ENCODE data around the gene SLC26A8. TPM values are rescaled to one million over a fixed set of nuclear protein-coding genes. Genes with fewer than 3 reads are reported as not detected.
"Not testable (repeated sequence)": the region's sequence is repeated elsewhere in the genome, so short reads cannot be mapped to it uniquely, and the experiment has no call there.

SLC26A8 gene
- total and polyA plus RNA-seq, 3 experiments from 2014 or later = not detected

DNA sequence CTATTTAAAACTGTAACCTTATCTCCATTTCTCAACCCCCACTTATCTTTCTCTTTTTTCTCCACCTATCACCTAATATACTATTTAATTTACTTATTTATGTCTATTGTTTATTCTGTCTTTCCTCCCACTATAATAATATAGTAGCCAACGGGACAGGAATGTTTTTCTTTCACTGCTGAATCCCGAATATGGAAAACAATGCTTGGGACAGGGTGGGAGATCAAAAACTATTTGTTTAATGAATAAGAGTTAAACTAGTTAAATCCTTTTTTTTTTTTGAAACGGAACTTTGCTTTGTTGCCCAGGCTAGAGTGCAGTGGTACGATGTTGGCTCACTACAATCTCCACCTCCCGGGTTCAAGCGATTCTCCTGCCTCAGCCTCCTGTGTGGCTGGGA, 109.9 kb downstream of the SLC26A8 start:
- Histone ChIP-seq H3K9me3 (ENCODE audit: low read length) (no peaks in the 10 kb centered on the region), H3K27ac (ENCODE audit: low read depth, low read length) (no peak overlapping the region), H3K4me3 (ENCODE audit: low read length) (no peak overlapping the region), H3K27me3 (ENCODE audit: insufficient read depth, low read length, poor library complexity, severe bottlenecking) (no peaks in the 10 kb centered on the region), H3K36me3 (ENCODE audit: insufficient read depth, low read length) (peaks cover 9% of the 10 kb centered on the region), H3K4me1 (ENCODE audit: insufficient read depth, low read length) (peaks cover 20% of the 10 kb centered on the region)
- CTCF ChIA-PET = no interaction called here
- H3K27ac Mint-ChIP-seq = no peak overlapping the region
- H3K4me3 Mint-ChIP-seq = no peak overlapping the region
- no peak for DNase-seq
- H3K36me3 Mint-ChIP-seq = peaks cover 15 to 57% (median 26%) of the 10 kb centered on the region in 3 donors
- H3K4me1 Mint-ChIP-seq = peaks cover 26 to 43% (median 32%) of the 10 kb centered on the region in 3 donors
- peaks cover 0 to 7% (median 5%) of the 10 kb centered on the region in 5 donors for H3K9me3 Mint-ChIP-seq
- H3K27me3 Mint-ChIP-seq = no peaks in the 10 kb centered on the region
- POLR2A ChIA-PET = no interaction called here

DNA sequence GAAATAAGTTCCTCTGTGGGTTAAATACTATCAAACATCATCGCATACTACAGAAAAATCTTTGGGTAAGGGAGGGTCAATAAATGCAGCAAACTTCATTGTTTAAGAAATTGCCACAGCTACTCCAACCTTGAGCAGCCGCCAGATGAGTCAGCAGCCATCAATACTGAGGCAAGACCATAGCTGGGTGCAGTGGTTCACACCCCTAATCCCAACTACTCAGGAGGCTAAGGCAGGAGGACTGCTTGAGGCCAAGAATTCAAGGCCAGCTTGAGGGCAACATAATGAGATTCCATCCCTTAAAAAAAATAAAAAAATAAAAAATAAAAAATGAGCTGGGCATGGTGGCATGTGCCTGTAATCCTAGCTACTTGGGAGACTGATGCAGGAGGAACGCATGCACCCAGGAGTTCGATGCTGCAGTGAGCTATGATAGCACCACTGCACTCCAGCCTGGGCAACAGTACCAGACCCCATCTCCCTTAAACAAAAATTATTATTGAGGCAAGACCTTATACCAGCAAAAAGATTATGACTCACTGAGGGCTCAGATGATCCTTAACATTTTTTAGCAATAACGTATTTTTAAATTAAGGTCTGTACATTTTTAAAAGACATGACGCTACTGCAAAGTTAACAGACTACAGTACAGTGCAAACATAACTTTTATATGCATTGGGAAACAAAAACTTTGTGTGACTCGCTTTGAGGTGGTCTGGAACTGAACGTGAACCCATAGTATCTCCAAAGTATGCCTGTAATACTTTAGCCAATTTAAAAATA, 112.4 kb downstream of the SLC26A8 start:
- Histone ChIP-seq H3K4me1 (ENCODE audit: insufficient read depth, low read length) (no peaks in the 10 kb centered on the region), H3K27ac (ENCODE audit: low read depth, low read length) (no peak overlapping the region), H3K9me3 (ENCODE audit: low read length) (no peaks in the 10 kb centered on the region), H3K27me3 (ENCODE audit: insufficient read depth, low read length, poor library complexity, severe bottlenecking) (no peaks in the 10 kb centered on the region), H3K4me3 (ENCODE audit: low read length) (no peak overlapping the region), H3K36me3 (ENCODE audit: insufficient read depth, low read length) (peaks cover 9% of the 10 kb centered on the region)
- Mint-ChIP-seq H3K27ac (no peak overlapping the region), H3K36me3 (peaks cover 26 to 71% (median 44%) of the 10 kb centered on the region in 3 donors), H3K4me1 (peaks cover 12 to 32% (median 13%) of the 10 kb centered on the region in 3 donors), H3K9me3 (peaks cover 2 to 22% (median 20%) of the 10 kb centered on the region in 5 donors), H3K27me3 (no peaks in the 10 kb centered on the region), H3K4me3 (no peak overlapping the region)
- CTCF ChIA-PET = no interaction called here
- POLR2A ChIA-PET = no interaction called here
- no peak for DNase-seq

GRCh38 chr6:35909571-35909970, 114.9 kb downstream of the SLC26A8 start:
- POLR2A ChIA-PET; H3K4me3 Mint-ChIP-seq; H3K27me3 ChIP-seq (ENCODE audit: insufficient read depth, low read length, poor library complexity, severe bottlenecking); H3K4me3 ChIP-seq (ENCODE audit: low read length); H3K27ac ChIP-seq (ENCODE audit: low read depth, low read length); DNase-seq; H3K27me3 Mint-ChIP-seq; H3K36me3 ChIP-seq (ENCODE audit: insufficient read depth, low read length); CTCF ChIA-PET; H3K9me3 ChIP-seq (ENCODE audit: low read length); H3K4me1 ChIP-seq (ENCODE audit: insufficient read depth, low read length): not testable (repeated sequence)
- peaks cover 21 to 44% (median 22%) of the 10 kb centered on the region in 3 donors for H3K4me1 Mint-ChIP-seq
- H3K27ac Mint-ChIP-seq = peak overlapping the region in 1 of 8 donors; percentile 15
- H3K36me3 Mint-ChIP-seq = peaks cover 26 to 70% (median 44%) of the 10 kb centered on the region in 3 donors
- peaks cover 2 to 22% (median 20%) of the 10 kb centered on the region in 5 donors for H3K9me3 Mint-ChIP-seq

DNA sequence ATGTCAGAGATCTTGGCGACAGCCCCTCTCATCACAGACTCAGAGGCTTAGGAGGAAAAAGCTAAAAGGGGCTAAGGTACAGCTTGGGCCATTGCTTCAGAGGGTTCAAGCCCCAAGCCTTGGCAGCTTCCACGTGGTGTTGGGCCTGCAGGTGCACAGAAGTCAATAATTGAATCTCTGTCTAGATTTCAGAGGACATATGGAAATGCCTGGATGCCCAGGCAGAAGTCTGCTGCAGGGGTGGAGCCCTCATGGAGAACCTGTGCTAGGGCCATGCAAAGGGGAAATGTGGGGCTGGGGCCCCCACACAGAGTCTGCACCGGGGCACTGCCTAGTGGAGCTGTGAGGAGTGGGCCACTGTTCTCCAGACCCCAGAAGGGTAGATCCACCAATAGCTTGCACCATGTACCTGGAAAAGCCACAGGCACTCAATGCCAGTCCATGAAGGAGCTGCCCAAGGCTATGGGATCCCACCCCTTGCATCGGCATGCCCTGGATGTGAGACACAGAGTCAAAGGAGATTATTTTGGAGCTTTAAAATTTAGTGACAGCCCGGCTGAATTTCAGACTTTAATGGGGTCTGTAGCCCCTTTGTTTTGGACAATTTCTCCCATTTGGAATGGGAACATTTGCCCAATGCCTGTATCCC, 115.6 kb downstream of the SLC26A8 start:
- Mint-ChIP-seq H3K4me1 (peaks cover 23 to 44% (median 25%) of the 10 kb centered on the region in 3 donors), H3K9me3 (peaks cover 2 to 22% (median 20%) of the 10 kb centered on the region in 5 donors), H3K36me3 (peaks cover 29 to 68% (median 39%) of the 10 kb centered on the region in 3 donors)
- H3K4me3 ChIP-seq (ENCODE audit: low read length); H3K27me3 ChIP-seq (ENCODE audit: insufficient read depth, low read length, poor library complexity, severe bottlenecking); H3K27ac Mint-ChIP-seq; H3K4me3 Mint-ChIP-seq; H3K4me1 ChIP-seq (ENCODE audit: insufficient read depth, low read length); H3K27me3 Mint-ChIP-seq; H3K36me3 ChIP-seq (ENCODE audit: insufficient read depth, low read length); POLR2A ChIA-PET; H3K27ac ChIP-seq (ENCODE audit: low read depth, low read length); H3K9me3 ChIP-seq (ENCODE audit: low read length); CTCF ChIA-PET: not testable (repeated sequence)
- DNase-seq = peak in 1 of 5 donors; percentile 37

- Histone ChIP-seq H3K36me3 (ENCODE audit: insufficient read depth, low read length) (peaks cover 5% of the 10 kb centered on the region), H3K4me3 (ENCODE audit: low read length) (no peak overlapping the region), H3K27me3 (ENCODE audit: insufficient read depth, low read length, poor library complexity, severe bottlenecking) (no peaks in the 10 kb centered on the region), H3K27ac (ENCODE audit: low read depth, low read length) (no peak overlapping the region), H3K4me1 (ENCODE audit: insufficient read depth, low read length) (no peaks in the 10 kb centered on the region), H3K9me3 (ENCODE audit: low read length) (no peaks in the 10 kb centered on the region)
- ChIA-PET CTCF (no interaction called here), POLR2A (no interaction called here)
- Mint-ChIP-seq H3K27me3 (no peaks in the 10 kb centered on the region), H3K36me3 (peaks cover 29 to 67% (median 39%) of the 10 kb centered on the region in 3 donors), H3K4me3 (no peak overlapping the region), H3K27ac (peak overlapping the region in 2 of 8 donors; percentile 40 to 70), H3K9me3 (peaks cover 2 to 22% (median 20%) of the 10 kb centered on the region in 5 donors), H3K4me1 (peaks cover 23 to 47% (median 25%) of the 10 kb centered on the region in 3 donors)
- no peak for DNase-seq
Observed at GRCh38 chr6:35907750-35908149, 116.7 kb downstream of the SLC26A8 start.

GRCh38 chr6:35906499-35906846, 118.0 kb downstream of the SLC26A8 start:
- Histone ChIP-seq H3K27ac (ENCODE audit: low read depth, low read length) (no peak overlapping the region), H3K4me1 (ENCODE audit: insufficient read depth, low read length) (no peaks in the 10 kb centered on the region), H3K36me3 (ENCODE audit: insufficient read depth, low read length) (no peaks in the 10 kb centered on the region), H3K9me3 (ENCODE audit: low read length) (no peaks in the 10 kb centered on the region), H3K27me3 (ENCODE audit: insufficient read depth, low read length, poor library complexity, severe bottlenecking) (no peaks in the 10 kb centered on the region), H3K4me3 (ENCODE audit: low read length) (no peak overlapping the region)
- peaks cover 2 to 22% (median 20%) of the 10 kb centered on the region in 5 donors for H3K9me3 Mint-ChIP-seq
- ChIA-PET CTCF (no interaction called here), POLR2A (no interaction called here)
- no peak overlapping the region for H3K4me3 Mint-ChIP-seq
- no peaks in the 10 kb centered on the region for H3K27me3 Mint-ChIP-seq
- peaks cover 22 to 46% (median 29%) of the 10 kb centered on the region in 3 donors for H3K4me1 Mint-ChIP-seq
- DNase-seq = no peak
- H3K36me3 Mint-ChIP-seq = peaks cover 21 to 60% (median 34%) of the 10 kb centered on the region in 3 donors
- H3K27ac Mint-ChIP-seq = peak overlapping the region in 1 of 8 donors; percentile 9

GRCh38 chr6:35905841-35906498, 118.5 kb downstream of the SLC26A8 start:
- no peak for DNase-seq
- Mint-ChIP-seq H3K36me3 (peaks cover 19 to 60% (median 32%) of the 10 kb centered on the region in 3 donors), H3K4me3 (no peak overlapping the region), H3K9me3 (peaks cover 2 to 22% (median 20%) of the 10 kb centered on the region in 5 donors), H3K27ac (peak overlapping the region in 2 of 8 donors; percentile 4 to 9), H3K4me1 (peaks cover 23 to 47% (median 34%) of the 10 kb centered on the region in 3 donors), H3K27me3 (no peaks in the 10 kb centered on the region)
- Histone ChIP-seq H3K4me1 (ENCODE audit: insufficient read depth, low read length) (no peaks in the 10 kb centered on the region), H3K27ac (ENCODE audit: low read depth, low read length) (no peak overlapping the region), H3K4me3 (ENCODE audit: low read length) (no peak overlapping the region), H3K36me3 (ENCODE audit: insufficient read depth, low read length) (no peaks in the 10 kb centered on the region), H3K27me3 (ENCODE audit: insufficient read depth, low read length, poor library complexity, severe bottlenecking) (no peaks in the 10 kb centered on the region), H3K9me3 (ENCODE audit: low read length) (no peaks in the 10 kb centered on the region)
- POLR2A ChIA-PET = no interaction called here
- CTCF ChIA-PET = no interaction called here

All from CD8-positive, alpha-beta memory T cell (primary cell).